Breast epithelium (tissue), 3 donors: Measurements from ENCODE around the gene RGS14.

Source experiments
- POLR2A ChIP-seq: fragments of 450-650 bp; IDR thresholded peaks from one replicate; pipeline ENCODE4 v1.6.1; 2016; ENCODE audit warnings: antibody characterized with exemption, mild to moderate bottlenecking, moderate library complexity
- POLR2AphosphoS5 ChIP-seq, 3 donors: sonication (generic); formaldehyde crosslinking; IDR thresholded peaks; one replicate each; pipeline ENCODE4 v1.6.1; 2017; ENCODE audit warnings: antibody characterized with exemption in 3 of 3
- TF ChIP-seq, protein P1 (sequence below), 3 donors: fragments of 450-650 bp; IDR thresholded peaks; one replicate each; pipeline ENCODE4 v1.5.1; 2016 to 2017; ENCODE audit warnings: antibody characterized with exemption in 3 of 3, mild to moderate bottlenecking in 3 of 3, moderate library complexity in 3 of 3

DNA sequence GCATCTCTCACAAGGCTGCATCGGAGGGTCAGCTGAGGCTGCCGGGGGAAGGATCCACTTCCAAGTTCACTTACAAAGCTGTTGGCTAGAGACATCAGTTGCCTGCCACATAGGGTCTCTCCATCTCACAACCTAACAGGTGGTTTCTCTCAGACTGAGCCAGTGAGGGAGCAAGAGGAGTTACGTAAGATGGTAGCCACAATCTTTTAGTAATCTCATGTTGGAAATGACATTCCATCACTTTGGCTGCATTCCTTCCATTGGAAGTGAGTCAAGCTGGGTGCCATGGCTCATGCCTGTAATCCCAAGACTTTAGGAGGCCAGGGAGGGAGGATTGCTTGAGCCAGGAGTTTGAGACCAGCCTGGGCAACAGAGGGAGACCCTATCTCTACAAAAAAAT, 61.3 kb downstream of the RGS14 start:
- TF ChIP-seq, protein P1, sequence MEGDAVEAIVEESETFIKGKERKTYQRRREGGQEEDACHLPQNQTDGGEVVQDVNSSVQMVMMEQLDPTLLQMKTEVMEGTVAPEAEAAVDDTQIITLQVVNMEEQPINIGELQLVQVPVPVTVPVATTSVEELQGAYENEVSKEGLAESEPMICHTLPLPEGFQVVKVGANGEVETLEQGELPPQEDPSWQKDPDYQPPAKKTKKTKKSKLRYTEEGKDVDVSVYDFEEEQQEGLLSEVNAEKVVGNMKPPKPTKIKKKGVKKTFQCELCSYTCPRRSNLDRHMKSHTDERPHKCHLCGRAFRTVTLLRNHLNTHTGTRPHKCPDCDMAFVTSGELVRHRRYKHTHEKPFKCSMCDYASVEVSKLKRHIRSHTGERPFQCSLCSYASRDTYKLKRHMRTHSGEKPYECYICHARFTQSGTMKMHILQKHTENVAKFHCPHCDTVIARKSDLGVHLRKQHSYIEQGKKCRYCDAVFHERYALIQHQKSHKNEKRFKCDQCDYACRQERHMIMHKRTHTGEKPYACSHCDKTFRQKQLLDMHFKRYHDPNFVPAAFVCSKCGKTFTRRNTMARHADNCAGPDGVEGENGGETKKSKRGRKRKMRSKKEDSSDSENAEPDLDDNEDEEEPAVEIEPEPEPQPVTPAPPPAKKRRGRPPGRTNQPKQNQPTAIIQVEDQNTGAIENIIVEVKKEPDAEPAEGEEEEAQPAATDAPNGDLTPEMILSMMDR (IDR thresholded peaks at IDR 0.05), result no peak
- TF ChIP-seq POLR2A, result no peak
- no peak for TF ChIP-seq POLR2AphosphoS5 (IDR thresholded peaks at IDR 0.05)
